HG03139 (cell line): ENCODE results near the gene KIR3DL3.
"Not testable (repeated sequence)": the region's sequence is repeated elsewhere in the genome, so short reads cannot be mapped to it uniquely, and the experiment has no call there.

Experiments used
- ATAC-seq: cut with Tn5 transposase; IDR thresholded peaks from one replicate; pipeline ENCODE4 v1.9.1; 2021; ENCODE audit not compliant: unreplicated experiment

KIR3DL3 gene

DNA sequence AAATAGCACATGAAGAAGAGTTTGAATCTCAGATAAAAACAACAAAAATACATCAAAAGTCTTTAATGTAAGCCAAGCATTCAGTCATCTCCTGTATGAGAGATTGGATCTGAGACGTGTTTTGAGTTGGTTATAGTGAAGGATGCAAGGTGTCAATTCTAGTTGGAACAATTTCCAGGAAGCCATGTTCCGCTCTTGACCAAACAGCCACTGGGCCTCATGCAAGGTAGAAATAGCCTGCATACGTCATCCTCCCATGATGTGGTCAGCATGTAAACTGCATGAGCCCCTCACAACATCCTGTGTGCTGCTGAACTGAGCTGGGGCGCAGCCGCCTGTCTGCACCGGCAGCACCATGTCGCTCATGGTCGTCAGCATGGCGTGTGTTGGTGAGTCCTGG is at the start of gene KIR3DL3:
Gene KIR3DL3 (plus strand): TSS at position 301 of the 400 bp plus-strand sequence. CDS start 55 bp downstream, at position 356.
- ATAC-seq: no peak

DNA sequence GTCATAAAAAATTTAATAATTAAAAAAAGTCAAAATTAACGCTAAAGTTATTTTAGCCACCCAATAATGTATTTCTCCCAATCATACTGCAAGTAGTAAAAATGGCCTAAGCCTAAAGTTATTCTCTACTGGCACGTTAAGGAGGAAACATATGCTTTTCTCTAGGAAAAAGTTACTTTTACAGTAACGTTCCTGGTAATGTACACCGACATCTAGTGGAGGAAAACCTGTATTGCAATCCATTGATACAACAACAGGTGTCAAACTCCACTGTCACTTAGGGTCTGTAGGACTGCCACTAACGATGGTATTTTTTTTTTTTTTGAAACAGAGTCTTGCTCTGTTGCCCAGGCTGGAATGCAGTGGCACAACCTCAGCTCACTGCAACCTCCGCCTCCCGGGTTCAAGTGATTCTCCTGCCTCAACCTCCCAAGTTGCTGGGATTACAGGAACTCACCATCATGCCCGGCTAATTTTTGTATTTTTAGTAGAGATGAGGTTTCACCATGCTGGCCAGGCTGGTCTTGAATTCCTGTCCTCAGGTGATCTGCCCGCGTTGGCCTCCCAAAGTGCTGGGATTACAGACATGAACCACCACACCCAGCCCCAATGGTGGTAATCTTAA is 47.9 kb upstream of the KIR3DL3 start:
- not testable (repeated sequence) for ATAC-seq

DNA sequence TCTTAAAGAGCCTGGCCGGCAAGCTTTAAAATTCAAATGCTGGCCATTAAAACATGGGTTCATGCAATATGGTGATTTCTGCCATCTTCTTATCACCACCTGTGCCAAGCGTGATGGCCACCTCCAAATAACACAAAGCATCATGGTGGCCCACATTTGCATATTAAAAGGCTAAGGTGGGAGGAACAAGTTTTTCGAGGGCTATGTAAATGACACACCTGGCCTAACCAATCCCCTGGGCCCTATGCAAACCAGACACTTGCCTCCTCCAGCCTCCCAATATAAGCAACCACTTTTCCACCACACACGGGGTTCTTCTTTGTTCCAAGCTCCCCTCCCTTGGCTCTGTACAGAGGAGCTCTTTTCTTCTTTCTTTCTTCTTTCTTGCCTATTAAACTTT is 47.0 kb upstream of the KIR3DL3 start:
- ATAC-seq: no peak

DNA sequence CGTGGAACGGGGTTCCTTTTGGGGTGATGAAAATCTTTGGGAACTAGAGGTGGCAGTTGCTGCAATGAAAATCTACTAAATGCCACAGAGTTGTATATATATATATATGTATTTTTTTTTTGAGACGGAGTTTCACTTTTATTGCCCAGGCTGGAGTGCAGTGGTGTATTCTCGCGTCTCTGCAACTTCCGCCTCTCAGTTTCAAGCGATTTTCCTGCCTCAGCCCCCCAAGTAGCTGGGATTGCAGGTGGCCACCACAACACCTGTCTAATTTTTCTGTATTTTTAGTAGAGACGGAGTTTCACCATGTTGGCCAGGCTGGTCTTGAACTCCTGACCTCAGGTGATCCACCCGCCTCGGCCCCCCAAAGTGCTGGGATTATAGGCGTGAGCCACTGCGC is 42.6 kb upstream of the KIR3DL3 start:
- ATAC-seq: not testable (repeated sequence)

DNA sequence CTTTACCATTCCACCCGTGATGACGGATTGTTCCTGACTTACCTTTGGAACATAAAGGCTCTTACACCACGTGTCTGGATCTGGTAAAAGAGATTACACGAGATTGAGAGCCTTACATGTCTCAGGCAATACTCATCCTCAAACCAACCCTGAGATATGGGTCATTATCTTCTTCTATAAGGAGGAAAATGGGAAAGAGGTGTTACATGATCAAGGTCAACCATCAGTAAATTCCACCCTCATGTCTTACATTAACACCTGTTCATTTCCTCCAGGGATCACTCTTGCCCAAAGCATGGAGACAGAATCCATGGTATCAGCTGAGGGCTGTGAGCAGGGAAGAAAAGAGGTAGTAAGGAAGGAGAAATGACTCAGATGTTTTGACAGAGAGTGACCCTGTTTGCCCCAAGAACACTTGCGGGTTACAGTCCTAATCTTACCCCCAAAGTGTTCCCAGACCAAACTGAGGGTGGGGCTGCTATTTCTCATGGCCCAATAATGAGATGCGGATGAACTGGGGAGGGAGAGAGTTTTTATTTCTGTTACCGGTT is 41.9 kb upstream of the KIR3DL3 start:
- ATAC-seq: no peak

DNA sequence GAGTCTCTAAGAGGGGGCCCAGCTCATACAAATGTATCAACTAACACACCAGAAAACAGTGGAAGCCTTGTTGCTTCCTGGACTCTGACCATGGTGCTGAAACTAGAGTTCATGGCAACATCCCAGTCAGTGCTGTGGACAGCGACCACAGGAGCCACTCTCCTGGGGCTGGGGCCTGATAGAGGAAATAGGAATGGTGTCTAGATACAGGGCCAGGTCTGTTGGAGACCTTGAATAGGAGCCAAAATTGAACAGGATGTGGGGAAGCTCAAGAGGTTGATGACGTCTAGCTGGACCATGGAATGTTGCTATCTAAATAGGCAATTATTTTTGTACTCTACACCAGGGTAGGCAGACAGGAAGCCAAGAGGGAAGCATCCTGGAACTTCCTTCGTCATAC is 39.7 kb upstream of the KIR3DL3 start:
- no peak for ATAC-seq

DNA sequence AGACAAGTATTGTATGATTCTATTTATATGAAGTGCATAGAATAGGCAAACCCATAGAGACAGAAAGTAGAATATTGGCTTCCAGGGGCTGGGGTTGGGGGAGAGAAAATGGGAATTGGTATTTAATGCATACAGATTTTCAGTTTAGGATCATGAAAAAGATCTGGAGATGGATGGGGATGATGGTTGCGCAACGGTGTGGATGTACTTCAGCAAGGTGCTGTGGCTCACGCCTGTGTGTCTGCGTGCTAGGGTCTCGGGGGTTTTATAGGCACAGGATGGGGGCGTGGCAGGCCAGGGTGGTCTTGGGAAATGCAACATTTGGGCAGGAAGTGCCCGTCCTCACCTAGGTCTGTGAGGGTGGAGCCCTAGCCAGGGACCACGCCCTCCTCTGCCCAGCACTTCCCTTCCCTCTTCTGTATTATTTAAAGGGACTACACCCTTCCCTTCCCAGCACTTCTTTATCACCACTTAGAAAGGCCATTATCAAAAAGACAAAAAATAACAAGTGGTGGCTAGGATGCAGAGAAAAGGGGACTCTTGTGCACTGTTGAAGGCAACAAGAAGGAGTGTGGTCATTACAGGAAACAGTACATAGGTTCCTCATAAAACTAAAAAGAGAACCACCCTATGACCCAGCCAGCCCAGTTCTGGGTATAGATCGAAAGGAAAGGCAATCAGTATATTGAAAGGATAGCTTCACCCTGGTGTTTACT is 32.5 kb upstream of the KIR3DL3 start:
- ATAC-seq: no peak

DNA sequence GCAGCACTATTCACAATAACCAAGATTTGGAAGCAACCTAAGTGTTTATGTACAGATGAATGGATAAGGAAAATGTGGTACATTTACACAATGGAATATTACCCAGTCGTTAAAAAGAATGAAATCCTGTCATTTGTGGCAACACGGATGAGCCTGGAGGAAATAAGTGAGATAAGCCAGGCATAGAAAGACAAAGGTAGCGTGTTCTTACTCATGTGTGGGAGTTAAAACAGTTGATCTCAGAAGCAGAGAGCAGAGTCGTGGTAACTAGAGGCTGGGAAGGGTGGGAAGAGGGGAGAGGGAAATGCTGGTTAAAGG is 32.0 kb upstream of the KIR3DL3 start:
- no peak for ATAC-seq

DNA sequence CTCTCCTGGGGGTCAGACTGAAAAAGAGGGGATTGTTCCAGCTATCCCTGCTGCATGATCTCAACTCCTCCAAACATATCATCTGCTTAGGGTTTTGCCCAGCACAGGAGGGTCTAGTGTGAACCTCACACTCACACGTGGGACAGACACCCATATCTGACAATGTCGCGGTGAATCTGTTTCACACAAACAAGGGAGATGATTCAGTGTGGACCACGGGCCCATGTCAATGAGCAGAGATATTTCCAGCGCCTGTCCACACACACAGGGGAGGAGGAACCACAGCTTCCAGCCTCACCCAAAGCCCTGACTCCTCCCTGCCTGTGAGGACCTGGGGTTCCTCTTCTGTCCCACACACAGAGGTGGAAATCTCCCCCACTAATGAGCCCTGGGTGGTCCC is 29.6 kb upstream of the KIR3DL3 start:
- ATAC-seq: no peak

DNA sequence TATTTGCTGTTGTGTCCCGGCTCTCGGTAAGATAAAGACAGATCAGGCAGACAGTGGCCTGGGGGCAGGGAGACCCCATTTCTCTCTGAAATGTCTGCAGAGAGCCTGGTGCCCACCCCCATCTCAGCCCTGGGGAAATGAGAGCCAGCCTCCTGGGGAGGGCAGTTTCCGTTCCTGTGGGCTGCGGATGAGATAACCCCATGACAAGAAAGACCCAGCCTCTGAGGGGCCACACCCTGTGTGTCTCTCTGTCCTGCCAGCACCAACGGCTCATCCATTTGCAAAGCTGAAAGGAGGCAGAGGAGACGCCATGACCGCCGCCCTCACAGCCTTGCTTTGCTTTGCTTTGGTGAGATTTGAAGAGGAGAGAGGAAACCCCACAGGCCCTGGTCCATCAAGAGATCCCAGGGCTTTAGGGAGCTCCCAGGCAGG is 28.1 kb upstream of the KIR3DL3 start:
- no peak for ATAC-seq

DNA sequence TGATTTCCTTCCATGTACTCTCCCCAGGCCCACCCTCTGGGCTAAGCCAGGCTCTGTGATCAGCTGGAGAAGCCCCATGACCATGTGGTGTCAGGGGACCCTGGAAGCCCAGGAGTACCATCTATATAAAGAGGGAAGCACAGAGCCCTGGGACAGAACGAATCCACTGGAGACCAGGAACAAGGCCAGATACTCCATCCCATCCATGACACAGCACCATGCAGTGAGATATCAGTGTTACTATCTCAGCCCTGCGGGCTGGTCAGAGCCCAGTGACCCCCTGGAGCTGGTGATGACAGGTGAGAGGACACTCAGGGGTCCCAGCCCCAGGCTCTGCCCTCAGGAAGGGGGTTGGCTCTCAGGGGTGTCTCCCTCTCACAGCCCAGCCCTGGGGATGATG is 27.5 kb upstream of the KIR3DL3 start:
- ATAC-seq: no peak

DNA sequence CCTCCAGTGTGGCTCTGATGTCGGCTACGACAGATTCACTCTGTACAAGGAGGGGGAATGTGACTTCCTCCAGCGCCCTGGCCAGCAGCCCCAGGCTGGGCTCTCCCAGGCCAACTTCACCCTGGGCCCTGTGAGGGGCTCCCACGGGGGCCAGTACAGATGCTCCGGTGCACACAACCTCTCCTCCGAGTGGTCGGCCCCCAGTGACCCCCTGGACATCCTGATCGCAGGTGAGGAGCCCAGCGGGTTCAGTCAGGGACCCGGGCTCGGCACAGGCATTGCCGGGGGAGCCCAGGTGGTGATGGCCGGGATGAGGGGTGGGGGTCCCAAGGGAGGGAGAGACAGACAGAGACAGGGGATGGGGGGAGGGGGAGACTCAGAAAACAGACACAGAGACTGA is 26.5 kb upstream of the KIR3DL3 start:
- not testable (repeated sequence) for ATAC-seq

DNA sequence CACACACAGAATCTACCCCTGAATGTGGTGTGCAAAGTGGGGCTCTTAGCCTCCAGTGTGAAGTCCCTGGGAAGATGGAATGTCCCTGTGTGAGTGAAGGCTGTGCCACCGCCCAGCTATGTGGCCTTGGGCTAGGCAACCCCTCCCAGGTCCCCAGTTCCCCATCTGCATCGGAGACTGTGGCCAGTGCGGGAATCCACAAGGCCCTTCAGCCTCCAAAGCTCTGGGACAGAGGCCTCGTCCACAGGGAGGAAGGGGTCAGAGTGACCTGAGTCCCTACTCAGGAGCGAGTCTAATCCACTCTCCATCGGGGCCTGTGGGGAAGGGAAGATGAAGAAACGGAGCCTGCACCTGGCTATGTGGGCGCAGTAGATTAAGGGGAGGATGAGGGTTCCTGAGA is 19.3 kb upstream of the KIR3DL3 start:
- ATAC-seq: no peak

DNA sequence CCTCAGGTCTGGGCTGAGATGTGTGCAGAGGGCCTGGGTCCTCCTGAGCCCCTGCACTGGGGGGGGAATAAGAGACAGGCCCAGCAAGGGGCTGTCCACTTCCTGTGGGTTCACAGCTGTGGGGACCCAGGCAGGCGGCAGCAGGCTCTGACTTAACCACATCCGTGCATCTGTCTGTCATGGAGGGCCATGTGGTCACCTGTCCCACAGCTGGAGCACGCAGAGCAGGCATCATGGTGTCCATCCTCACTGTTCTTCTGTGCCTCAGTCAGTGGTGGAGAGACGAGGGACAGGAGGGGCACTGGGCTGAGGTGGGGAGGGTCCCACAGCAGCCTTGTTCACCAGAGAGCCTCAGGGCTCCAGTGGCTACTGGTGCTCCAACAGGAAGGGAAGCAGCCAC is 16.3 kb upstream of the KIR3DL3 start:
- ATAC-seq: no peak

DNA sequence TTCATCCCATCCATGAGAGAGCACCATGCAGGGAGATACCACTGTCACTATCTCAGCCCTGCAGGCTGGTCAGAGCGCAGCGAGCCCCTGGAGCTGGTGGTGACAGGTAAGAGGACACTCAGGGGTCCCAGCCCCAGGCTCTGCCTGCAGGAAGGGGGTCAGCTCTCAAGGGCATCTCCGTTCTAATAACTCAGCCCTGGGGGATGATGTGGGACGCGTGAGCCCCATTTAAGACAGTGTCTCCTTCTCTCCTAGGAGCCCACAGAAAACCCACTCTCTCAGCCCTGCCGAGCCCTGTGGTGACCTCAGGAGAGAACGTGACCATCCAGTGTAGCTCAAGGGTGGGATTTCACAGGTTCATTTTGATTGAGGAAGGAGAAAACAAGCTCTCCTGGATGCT is 15.5 kb upstream of the KIR3DL3 start:
- no peak for ATAC-seq

DNA sequence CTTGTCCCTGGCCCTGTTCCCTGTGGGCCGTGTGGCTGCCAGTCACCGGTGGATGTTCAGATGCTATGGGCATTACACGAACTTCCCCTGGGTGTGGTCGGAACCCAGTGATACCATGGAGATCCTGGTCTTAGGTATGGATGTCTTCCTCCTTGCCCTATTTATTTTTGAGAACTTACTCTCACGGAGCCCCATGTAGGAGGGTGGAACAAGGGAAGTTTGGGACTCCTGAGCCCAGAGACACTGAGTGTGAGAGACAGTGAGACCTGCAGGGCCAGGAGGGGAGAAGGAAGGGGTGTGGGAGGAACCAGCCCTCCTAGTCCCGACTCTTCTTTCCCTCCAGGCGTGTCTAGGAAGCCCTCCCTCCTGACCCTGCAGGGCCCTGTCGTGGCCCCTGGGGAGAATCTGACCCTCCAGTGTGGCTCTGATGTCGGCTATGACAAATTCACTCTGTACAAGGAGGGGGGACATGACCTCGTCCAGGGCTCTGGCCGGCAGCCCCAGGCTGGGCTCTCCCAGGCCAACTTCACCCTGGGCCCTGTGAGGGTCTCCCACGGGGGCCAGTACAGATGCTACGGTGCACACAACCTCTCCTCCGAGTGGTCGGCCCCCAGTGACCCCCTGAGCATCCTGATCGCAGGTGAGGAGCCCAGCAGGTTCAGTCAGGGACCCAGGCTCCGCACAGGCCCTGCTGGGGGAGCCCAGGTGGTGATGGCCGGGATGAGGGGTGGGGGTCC is 14.9 kb upstream of the KIR3DL3 start:
- no peak for ATAC-seq

DNA sequence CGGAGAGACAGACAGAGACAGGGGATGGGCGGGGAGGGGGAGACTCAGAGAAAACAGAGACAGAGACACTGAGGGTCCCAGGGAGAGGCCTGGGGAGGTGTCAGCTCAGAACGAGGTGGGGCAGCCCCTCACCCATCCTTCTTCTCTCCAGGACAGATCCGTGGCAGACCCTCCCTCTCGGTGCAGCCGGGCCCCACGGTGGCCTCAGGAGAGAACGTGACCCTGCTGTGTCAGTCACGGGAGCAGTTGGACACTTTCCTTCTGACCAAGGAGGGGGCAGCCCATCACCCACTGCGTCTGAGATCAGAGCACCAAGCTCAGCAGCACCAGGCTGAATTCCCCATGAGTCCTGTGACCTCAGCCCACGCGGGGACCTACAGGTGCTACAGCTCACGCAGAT is 14.3 kb upstream of the KIR3DL3 start:
- ATAC-seq: not testable (repeated sequence)

DNA sequence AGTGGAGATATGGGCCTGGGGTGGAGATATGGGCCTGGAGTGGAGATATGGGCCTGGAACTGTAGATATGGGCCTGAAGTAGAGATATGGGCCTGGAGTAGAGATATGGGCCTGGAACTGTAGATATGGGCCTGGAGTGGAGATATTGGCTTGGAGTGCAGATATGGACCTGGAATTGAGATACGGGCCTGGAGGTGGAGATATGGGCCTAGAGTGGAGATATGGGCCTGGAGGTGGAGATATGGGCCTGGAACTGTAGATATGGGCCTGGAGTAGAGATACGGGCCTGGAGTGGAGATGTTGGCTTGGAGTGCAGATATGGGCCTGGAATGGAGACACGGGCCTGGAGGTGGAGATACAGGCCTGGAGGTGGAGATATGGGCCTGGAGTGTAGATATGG is 402 bp downstream of the KIR3DL3 start:
- no peak for ATAC-seq

DNA sequence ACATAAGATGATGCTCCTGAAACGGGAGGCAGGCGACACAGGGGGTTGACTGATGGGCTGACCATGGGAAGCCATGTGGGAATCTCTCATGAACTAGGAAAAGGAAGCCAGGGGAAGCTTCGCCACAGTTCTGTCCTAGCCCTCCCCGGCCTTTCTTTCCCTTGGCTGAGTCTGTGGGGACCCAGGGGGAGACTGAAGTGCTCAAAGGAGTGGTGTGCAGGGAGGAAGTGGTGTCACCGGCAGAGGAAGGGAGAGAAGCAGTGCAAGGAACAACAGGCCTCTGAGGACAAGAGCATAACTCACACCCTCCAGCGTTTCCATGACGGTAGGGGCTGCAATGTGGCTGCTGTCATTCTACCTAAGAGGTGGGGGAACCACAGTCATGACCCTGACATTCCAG is 1.1 kb downstream of the KIR3DL3 start:
- no peak for ATAC-seq

DNA sequence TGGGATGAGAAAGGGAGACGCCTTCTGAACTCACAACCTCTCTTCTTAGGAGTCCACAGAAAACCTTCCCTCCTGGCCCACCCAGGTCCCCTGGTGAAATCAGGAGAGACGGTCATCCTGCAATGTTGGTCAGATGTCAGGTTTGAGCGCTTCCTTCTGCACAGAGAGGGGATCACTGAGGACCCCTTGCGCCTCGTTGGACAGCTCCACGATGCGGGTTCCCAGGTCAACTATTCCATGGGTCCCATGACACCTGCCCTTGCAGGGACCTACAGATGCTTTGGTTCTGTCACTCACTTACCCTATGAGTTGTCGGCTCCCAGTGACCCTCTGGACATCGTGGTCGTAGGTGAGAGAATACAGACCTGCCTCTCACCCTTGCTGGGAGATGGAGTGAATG is 3.3 kb downstream of the KIR3DL3 start:
- ATAC-seq: no peak

DNA sequence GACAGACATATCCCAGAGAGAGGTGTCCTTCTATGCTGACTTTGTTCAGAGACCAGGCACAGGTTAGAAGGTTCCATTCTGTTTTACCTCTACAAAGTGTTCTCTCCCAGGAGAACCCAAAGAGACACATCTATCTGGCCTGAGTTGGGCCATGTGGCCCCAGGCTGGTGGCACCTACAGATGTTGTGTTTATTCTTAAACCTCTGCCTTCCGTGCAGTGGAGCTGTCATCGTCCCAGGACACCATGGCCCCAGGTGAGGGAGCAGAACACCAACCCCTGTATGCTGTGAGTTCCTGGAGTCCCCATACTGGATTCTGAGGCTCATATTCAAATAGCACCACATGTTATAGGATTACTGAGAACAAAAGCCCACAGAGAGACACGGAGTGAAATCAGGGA is 3.9 kb downstream of the KIR3DL3 start:
- ATAC-seq: no peak
